ENCODE measurements around the gene GLDC. TPM values are rescaled to one million over a fixed set of nuclear protein-coding genes. Genes with fewer than 3 reads are reported as not detected.
A peak's percentile ranks its signal among the peaks of the same experiment; 100 is the strongest.
"Not testable (repeated sequence)": the region's sequence is repeated elsewhere in the genome, so short reads cannot be mapped to it uniquely, and the experiment has no call there.

Gene GLDC
- total RNA-seq (2014; rRNA removed; shearing (Covaris generic); ENCODE audit: low replicate concordance): 0.82 and 3.2 TPM in 2 replicates

GRCh38 chr9:6645355-6646292 lies at the start of gene GLDC:
Gene GLDC (minus strand): TSS chr9:6645729. CDS start chr9:6645499, 230 bp downstream.
- H3K27me3 ChIP-seq: no peaks in the 10 kb centered on the region
- DNase-seq: peak; percentile 17
- no peaks in the 10 kb centered on the region for H3K36me3 ChIP-seq
- peak within 1 kb of the TSS; percentile 31; the same call in 1 of the 2 replicates for H3K4me3 ChIP-seq
- H3K9me3 ChIP-seq: no peaks in the 10 kb centered on the region

- Histone ChIP-seq H3K36me3 (no peaks in the 10 kb centered on the region), H3K4me3 (no peak overlapping the region), H3K27me3 (no peaks in the 10 kb centered on the region), H3K9me3 (no peaks in the 10 kb centered on the region)
- no peak for DNase-seq
These were observed 47.4 kb upstream of the GLDC start for GRCh38 chr9:6692881-6693361.

GRCh38 chr9:6692433-6692832 lies 46.9 kb upstream of the GLDC start:
- H3K9me3 ChIP-seq: no peaks in the 10 kb centered on the region
- H3K36me3 ChIP-seq: no peaks in the 10 kb centered on the region
- no peaks in the 10 kb centered on the region for H3K27me3 ChIP-seq
- no peak for DNase-seq
- H3K4me3 ChIP-seq: no peak overlapping the region

GRCh38 chr9:6690675-6691070 lies 45.1 kb upstream of the GLDC start:
- DNase-seq, H3K4me3 ChIP-seq, H3K36me3 ChIP-seq, H3K27me3 ChIP-seq, H3K9me3 ChIP-seq: not testable (repeated sequence)

GRCh38 chr9:6689893-6690674 lies 44.6 kb upstream of the GLDC start:
- no peaks in the 10 kb centered on the region for H3K36me3 ChIP-seq
- H3K9me3 ChIP-seq: no peaks in the 10 kb centered on the region
- H3K4me3 ChIP-seq: no peak overlapping the region
- no peak for DNase-seq
- H3K27me3 ChIP-seq: no peaks in the 10 kb centered on the region

GRCh38 chr9:6687180-6687579 lies 41.7 kb upstream of the GLDC start:
- no peak for DNase-seq
- H3K9me3 ChIP-seq: no peaks in the 10 kb centered on the region
- no peaks in the 10 kb centered on the region for H3K27me3 ChIP-seq
- H3K36me3 ChIP-seq: no peaks in the 10 kb centered on the region
- no peak overlapping the region for H3K4me3 ChIP-seq

- H3K9me3 ChIP-seq: no peaks in the 10 kb centered on the region
- H3K36me3 ChIP-seq: no peaks in the 10 kb centered on the region
- no peak overlapping the region for H3K4me3 ChIP-seq
- no peaks in the 10 kb centered on the region for H3K27me3 ChIP-seq
- no peak for DNase-seq
These were observed 40.9 kb upstream of the GLDC start for GRCh38 chr9:6686396-6686795.

- no peaks in the 10 kb centered on the region for H3K9me3 ChIP-seq
- H3K27me3 ChIP-seq: no peaks in the 10 kb centered on the region
- H3K36me3 ChIP-seq: no peaks in the 10 kb centered on the region
- H3K4me3 ChIP-seq: peak overlapping the region; percentile 82
- no peak for DNase-seq
These were observed 36.5 kb upstream of the GLDC start for GRCh38 chr9:6681957-6682501.

GRCh38 chr9:6681147-6681956 lies 35.8 kb upstream of the GLDC start:
- DNase-seq: peak; percentile 92
- H3K36me3 ChIP-seq: no peaks in the 10 kb centered on the region
- H3K4me3 ChIP-seq: peak overlapping the region; percentile 82
- H3K9me3 ChIP-seq: no peaks in the 10 kb centered on the region
- no peaks in the 10 kb centered on the region for H3K27me3 ChIP-seq

- H3K4me3 ChIP-seq: peak overlapping the region; percentile 82
- peak; percentile 44 for DNase-seq
- no peaks in the 10 kb centered on the region for H3K36me3 ChIP-seq
- no peaks in the 10 kb centered on the region for H3K27me3 ChIP-seq
- H3K9me3 ChIP-seq: no peaks in the 10 kb centered on the region
These were observed 35.2 kb upstream of the GLDC start for GRCh38 chr9:6680797-6681146.

GRCh38 chr9:6677803-6678202 lies 32.3 kb upstream of the GLDC start:
- H3K4me3 ChIP-seq: no peak overlapping the region
- DNase-seq: no peak
- H3K9me3 ChIP-seq: no peaks in the 10 kb centered on the region
- no peaks in the 10 kb centered on the region for H3K27me3 ChIP-seq
- H3K36me3 ChIP-seq: no peaks in the 10 kb centered on the region

GRCh38 chr9:6676254-6676921 lies 30.9 kb upstream of the GLDC start:
- H3K4me3 ChIP-seq: no peak overlapping the region
- H3K9me3 ChIP-seq: no peaks in the 10 kb centered on the region
- DNase-seq: no peak
- H3K36me3 ChIP-seq: no peaks in the 10 kb centered on the region
- no peaks in the 10 kb centered on the region for H3K27me3 ChIP-seq

GRCh38 chr9:6675268-6675667 lies 29.7 kb upstream of the GLDC start:
- no peaks in the 10 kb centered on the region for H3K36me3 ChIP-seq
- no peak for DNase-seq
- no peak overlapping the region for H3K4me3 ChIP-seq
- no peaks in the 10 kb centered on the region for H3K9me3 ChIP-seq
- no peaks in the 10 kb centered on the region for H3K27me3 ChIP-seq

- Histone ChIP-seq H3K9me3 (no peaks in the 10 kb centered on the region), H3K4me3 (no peak overlapping the region), H3K27me3 (no peaks in the 10 kb centered on the region), H3K36me3 (no peaks in the 10 kb centered on the region)
- no peak for DNase-seq
These were observed 27.9 kb upstream of the GLDC start for GRCh38 chr9:6673326-6674025.

GRCh38 chr9:6672118-6672517 lies 26.6 kb upstream of the GLDC start:
- no peak overlapping the region for H3K4me3 ChIP-seq
- no peak for DNase-seq

More at GRCh38 chr9:6672118-6672517, 26.6 kb upstream of the GLDC start:
- H3K36me3 ChIP-seq: no peaks in the 10 kb centered on the region
- no peaks in the 10 kb centered on the region for H3K9me3 ChIP-seq
- no peaks in the 10 kb centered on the region for H3K27me3 ChIP-seq

All from MG63 (cell line).